Right lobe of liver (tissue), 6 donors: ENCODE measurements around the gene UNC119. TPM values are rescaled to one million over a fixed set of nuclear protein-coding genes. Genes with fewer than 3 reads are reported as not detected.

Experiments used
- ATAC-seq, 4 donors: fragments of 200-7000 bp; cut with Tn5 transposase; one replicate each; pipeline ENCODE4 v1.9.1; 2020; ENCODE audit warnings: mild to moderate bottlenecking in 4 of 4, moderate library complexity in 4 of 4
- DNase-seq, 3 donors: peaks; one replicate each; pipeline ENCODE4 v3.0.0-alpha.2; 2020
- H3K27ac ChIP-seq, 3 donors: fragments of 200-600 bp; one replicate each; pipeline ENCODE4 v1.8.0; 2022
- H3K27me3 ChIP-seq, 2 donors: fragments of 200-600 bp; one replicate each; pipeline ENCODE4 v1.8.0; 2022
- H3K36me3 ChIP-seq, 4 donors: fragments of 200-600 bp; sonication (generic) in 1 of 4; one replicate each; pipeline versions ENCODE4 v1.5.1 to v1.8.0; 2017 to 2022; ENCODE audit warnings: control low read depth in 1 of 4
- H3K4me1 ChIP-seq, 4 donors: fragments of 200-600 bp; sonication (generic) in 1 of 4; one replicate each; pipeline versions ENCODE4 v1.5.1 to v1.8.0; 2017 to 2022; ENCODE audit warnings: control low read depth in 1 of 4
- H3K4me3 ChIP-seq, 3 donors: fragments of 200-600 bp; one replicate each; pipeline ENCODE4 v1.8.0; 2022
- H3K9me3 ChIP-seq, 4 donors: fragments of 200-600 bp; sonication (generic) in 1 of 4; one replicate each; pipeline versions ENCODE4 v1.5.1 to v1.8.0; 2017 to 2022; ENCODE audit warnings: control low read depth in 1 of 4
- CTCF ChIP-seq, 4 donors: fragments of 200-600 bp in 3 of 4; fragments of 450-650 bp in 1 of 4; IDR thresholded peaks; one replicate each; pipeline versions ENCODE4 v1.5.1 to v1.8.0; 2016 to 2022; ENCODE audit warnings: antibody characterized with exemption in 4 of 4, mild to moderate bottlenecking in 2 of 4
- POLR2A ChIP-seq: fragments of 450-650 bp; IDR thresholded peaks from one replicate; pipeline ENCODE4 v1.6.1; 2017; ENCODE audit warnings: antibody characterized with exemption, mild to moderate bottlenecking
- WGBS: methylation state at CpG from one replicate; pipeline ENCODE4 v1.1.6; 2018; ENCODE audit warnings: low coverage, low lambda C conversion rate; ENCODE audit not compliant: insufficient coverage; ENCODE audit errors: missing lambda C conversion rate; 5-methylcytosine and 5-hydroxymethylcytosine counted together
- intact Hi-C, 2 donors: fragments of 100-400 bp; cut with DNase I; formaldehyde crosslinking; loops; one replicate each; pipeline versions ENCODE4 v1.11.2 to v1.14.1; 2022
- total RNA-seq, 6 experiments: library from RNA; depleted of rRNA in 2 of 6; stranded (reverse); fragments of >200 nt in 2 of 6; fragmentation: NEBNext Ultra II Directional in 3 of 6; extraction: Animal tissue kit (Norgen Biotek cat#: 25700) in 3 of 6; gene quantifications; one replicate each; pipeline versions ENCODE4 v1.1.0 to v1.2.4, GENCODE V29; 2016 to 2023
- donor health status: DM: no; HTN: yes; CAD: no.
- donor health status: DM: no; HTN: no; CAD: no.
- donor health status: DM: no; HTN: no; CAD: no.
- donor health status: DM: no; HTN: yes; CAD: no.
- donor health status: DM: no; HTN: yes; CAD: no.

The UNC119 gene
- total RNA-seq, 6 experiments from 2014 or later, result 11.5 to 37.8 (median 13.1) TPM

- no peaks in the 10 kb centered on the region for H3K9me3 ChIP-seq
- H3K27me3 ChIP-seq, result no peaks in the 10 kb centered on the region
- no peak for DNase-seq
- no peak overlapping the region for H3K27ac ChIP-seq
- TF ChIP-seq POLR2A (no peak), CTCF (IDR thresholded peaks at IDR 0.05) (no peak)
- 43% methylated on average over 4 of the region's 9 CpGs for WGBS
- H3K36me3 ChIP-seq, result no peaks in the 10 kb centered on the region
- no peaks in the 10 kb centered on the region for H3K4me1 ChIP-seq
- intact Hi-C loops, result loop anchor here in 1 of 2 donors (5.0 kb wide), 1 partner anchor 112 kb away; the partner anchor contains the start of gene RSKR
- no peak for ATAC-seq
- no peak overlapping the region for H3K4me3 ChIP-seq
Measured at GRCh38 chr17:28499684-28500357, 52.6 kb downstream of the UNC119 start.

- no peak for DNase-seq
- no peaks in the 10 kb centered on the region for H3K27me3 ChIP-seq
- TF ChIP-seq POLR2A, result no peak
- TF ChIP-seq CTCF (IDR thresholded peaks at IDR 0.05), result no peak
- no peak for ATAC-seq
- WGBS, result no CpG with 5 or more reads among the region's 9 CpGs
- no peaks in the 10 kb centered on the region for H3K9me3 ChIP-seq
- intact Hi-C loops, result loop anchor here in 1 of 2 donors (5.0 kb wide), 1 partner anchor 113 kb away; the partner anchor contains the start of gene RSKR
- no peaks in the 10 kb centered on the region for H3K4me1 ChIP-seq
- no peaks in the 10 kb centered on the region for H3K36me3 ChIP-seq
- H3K4me3 ChIP-seq, result no peak overlapping the region
- no peak overlapping the region for H3K27ac ChIP-seq
Measured at GRCh38 chr17:28499364-28499664, 53.1 kb downstream of the UNC119 start.

GRCh38 chr17:28498652-28499363, 53.6 kb downstream of the UNC119 start:
- TF ChIP-seq POLR2A, result no peak
- no peak for TF ChIP-seq CTCF (IDR thresholded peaks at IDR 0.05)
- ATAC-seq, result no peak
- Histone ChIP-seq H3K36me3 (no peaks in the 10 kb centered on the region), H3K4me3 (no peak overlapping the region), H3K27ac (no peak overlapping the region), H3K27me3 (no peaks in the 10 kb centered on the region), H3K9me3 (no peaks in the 10 kb centered on the region), H3K4me1 (no peaks in the 10 kb centered on the region)
- no peak for DNase-seq
- 56% methylated on average over 3 of the region's 12 CpGs for WGBS
- intact Hi-C loops, result loop anchor here in 1 of 2 donors (5.0 kb wide), 1 partner anchor 113 kb away; the partner anchor contains the start of gene RSKR

- no CpG with 5 or more reads among the region's 9 CpGs for WGBS
- intact Hi-C loops, result loop anchor here in 1 of 2 donors (5.0 kb wide), 1 partner anchor 114 kb away; the partner anchor contains the start of gene RSKR
- ATAC-seq (peak in 1 of 4 donors; percentile 23), DNase-seq (no peak)
- Histone ChIP-seq H3K4me3 (no peak overlapping the region), H3K27ac (no peak overlapping the region), H3K4me1 (no peaks in the 10 kb centered on the region), H3K27me3 (no peaks in the 10 kb centered on the region), H3K36me3 (no peaks in the 10 kb centered on the region), H3K9me3 (no peaks in the 10 kb centered on the region)
- no peak for TF ChIP-seq CTCF (IDR thresholded peaks at IDR 0.05)
- TF ChIP-seq POLR2A, result no peak
Measured at GRCh38 chr17:28497931-28498330, 54.5 kb downstream of the UNC119 start.

Other genes with a start within 250 kb of the UNC119 start
- 10 to 100 TPM; 20.0 to 84.0 (median 44.2) TPM for gene TMEM97, start 233.4 kb downstream of the UNC119 start, total RNA-seq
- 10 to 100 TPM; 20.6 to 29.6 (median 26.1) TPM for gene IFT20, start 217.2 kb downstream of the UNC119 start, total RNA-seq
- gene TNFAIP1, start 216.9 kb downstream of the UNC119 start, total RNA-seq, result 10 to 100 TPM; 32.3 to 87.6 (median 38.2) TPM
- 100 to 1,000 TPM in 5 of 6 experiments, 10 to 100 TPM in 1; 92.5 to 156 (median 130) TPM for gene POLDIP2, start 195.1 kb downstream of the UNC119 start, total RNA-seq
- gene SEBOX, start 187.4 kb downstream of the UNC119 start, total RNA-seq, result not detected
- gene VTN, start 182.3 kb downstream of the UNC119 start, total RNA-seq, result 1,000 to 10,000 TPM; 2,747 to 3,771 (median 3,031) TPM
- gene SARM1, start 180.9 kb downstream of the UNC119 start, total RNA-seq, result 1 to 10 TPM; 2.8 to 5.1 (median 3.9) TPM
- gene SLC46A1, start 146.4 kb downstream of the UNC119 start, total RNA-seq, result 10 to 100 TPM; 22.1 to 44.6 (median 32.1) TPM
- under 1 TPM; 0.09 to 0.49 (median 0.24) TPM for gene SLC13A2, start 79.0 kb downstream of the UNC119 start, total RNA-seq
- gene FOXN1, start 46.3 kb downstream of the UNC119 start, total RNA-seq, result not detected
- 10 to 100 TPM in 4 of 6 experiments, 1 to 10 TPM in 2; 7.2 to 13.8 (median 11.0) TPM for gene PIGS, start 18.9 kb upstream of the UNC119 start, total RNA-seq
- 10 to 100 TPM; 36.0 to 76.6 (median 48.9) TPM for gene ALDOC, start 24.3 kb upstream of the UNC119 start, total RNA-seq
- 10 to 100 TPM in 4 of 6 experiments, 1 to 10 TPM in 2; 8.4 to 14.1 (median 11.3) TPM for gene SPAG5, start 46.4 kb upstream of the UNC119 start, total RNA-seq
- 1 to 10 TPM; 1.5 to 7.3 (median 4.2) TPM for gene RSKR, start 61.6 kb upstream of the UNC119 start, total RNA-seq
- gene BLTP2, start 92.5 kb upstream of the UNC119 start, total RNA-seq, result 10 to 100 TPM; 33.2 to 90.3 (median 47.1) TPM
- gene SDF2, start 109.3 kb upstream of the UNC119 start, total RNA-seq, result 10 to 100 TPM; 24.6 to 31.8 (median 26.4) TPM
- 10 to 100 TPM; 28.8 to 38.0 (median 34.0) TPM for gene SUPT6H, start 109.6 kb upstream of the UNC119 start, total RNA-seq
- under 1 TPM in 5 of 6 experiments, not detected in 1; 0.18 to 0.97 (median 0.54) TPM for gene PROCA1, start 159.3 kb upstream of the UNC119 start, total RNA-seq
- 10 to 100 TPM in 1 of 6 experiments, 1 to 10 TPM in 5; 2.5 to 12.5 (median 4.7) TPM for gene RAB34, start 165.2 kb upstream of the UNC119 start, total RNA-seq
- gene RPL23A, start 167.4 kb upstream of the UNC119 start, total RNA-seq, result 100 to 1,000 TPM; 212 to 464 (median 362) TPM
- gene TLCD1, start 173.6 kb upstream of the UNC119 start, total RNA-seq, result 10 to 100 TPM in 1 of 6 experiments, 1 to 10 TPM in 5; 2.9 to 11.0 (median 7.0) TPM
- 1 to 10 TPM; 1.6 to 5.4 (median 3.2) TPM for gene NEK8, start 176.2 kb upstream of the UNC119 start, total RNA-seq
- gene TRAF4, start 191.4 kb upstream of the UNC119 start, total RNA-seq, result 10 to 100 TPM; 26.4 to 55.2 (median 42.3) TPM